Peyer's patch (tissue), 4 donors: ENCODE data around the gene CNTRL.

ENCODE experiments used
- POLR2A ChIP-seq, 2 donors: fragments of 450-650 bp; IDR thresholded peaks; one replicate each; pipeline ENCODE4 v1.5.1; 2017; ENCODE audit warnings: antibody characterized with exemption in 2 of 2, mild to moderate bottlenecking in 2 of 2, moderate library complexity in 2 of 2
- TF ChIP-seq, protein P1 (sequence below), 6 experiments: fragments of 450-650 bp in 4 of 6; fragments of 200-600 bp in 2 of 6; sonication (generic) in 1 of 6; IDR thresholded peaks; one replicate each; pipeline ENCODE4 v1.5.1; 2017 to 2019; ENCODE audit warnings: antibody characterized with exemption in 6 of 6, mild to moderate bottlenecking in 3 of 6, moderate library complexity in 1 of 6

DNA sequence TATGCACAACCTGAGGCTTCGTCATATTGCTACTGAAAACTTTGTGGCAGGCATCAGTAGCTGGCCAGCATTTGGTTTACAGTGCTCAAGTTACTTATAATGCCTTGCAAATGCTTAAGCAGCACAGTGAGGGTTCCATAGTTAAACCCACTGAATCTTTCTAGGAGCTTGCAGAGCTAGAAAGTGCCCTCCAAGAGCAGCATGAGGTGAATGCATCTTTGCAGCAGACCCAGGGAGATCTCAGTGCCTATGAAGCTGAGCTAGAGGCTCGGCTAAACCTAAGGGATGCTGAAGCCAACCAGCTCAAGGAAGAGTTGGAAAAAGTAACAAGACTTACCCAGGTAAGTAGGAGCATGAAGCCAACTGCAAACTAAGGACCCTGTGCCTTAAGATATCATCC, 60.9 kb downstream of the CNTRL start:
- TF ChIP-seq, protein P1, sequence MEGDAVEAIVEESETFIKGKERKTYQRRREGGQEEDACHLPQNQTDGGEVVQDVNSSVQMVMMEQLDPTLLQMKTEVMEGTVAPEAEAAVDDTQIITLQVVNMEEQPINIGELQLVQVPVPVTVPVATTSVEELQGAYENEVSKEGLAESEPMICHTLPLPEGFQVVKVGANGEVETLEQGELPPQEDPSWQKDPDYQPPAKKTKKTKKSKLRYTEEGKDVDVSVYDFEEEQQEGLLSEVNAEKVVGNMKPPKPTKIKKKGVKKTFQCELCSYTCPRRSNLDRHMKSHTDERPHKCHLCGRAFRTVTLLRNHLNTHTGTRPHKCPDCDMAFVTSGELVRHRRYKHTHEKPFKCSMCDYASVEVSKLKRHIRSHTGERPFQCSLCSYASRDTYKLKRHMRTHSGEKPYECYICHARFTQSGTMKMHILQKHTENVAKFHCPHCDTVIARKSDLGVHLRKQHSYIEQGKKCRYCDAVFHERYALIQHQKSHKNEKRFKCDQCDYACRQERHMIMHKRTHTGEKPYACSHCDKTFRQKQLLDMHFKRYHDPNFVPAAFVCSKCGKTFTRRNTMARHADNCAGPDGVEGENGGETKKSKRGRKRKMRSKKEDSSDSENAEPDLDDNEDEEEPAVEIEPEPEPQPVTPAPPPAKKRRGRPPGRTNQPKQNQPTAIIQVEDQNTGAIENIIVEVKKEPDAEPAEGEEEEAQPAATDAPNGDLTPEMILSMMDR (IDR thresholded peaks at IDR 0.05), result no peak
- no peak for TF ChIP-seq POLR2A (IDR thresholded peaks at IDR 0.05)
